Activated CD8-positive, alpha-beta memory T cell treated with anti-CD3 and anti-CD28 coated beads, Interleukin-2, amount 50 U/mL, for 1 hour (primary cell): ENCODE results near the gene HIC2.
"Not testable (repeated sequence)": the region's sequence is repeated elsewhere in the genome, so short reads cannot be mapped to it uniquely, and the experiment has no call there.

Experiments
- DNase-seq: peaks from one replicate; pipeline ENCODE4 v3.0.0-alpha.2; 2020; ENCODE audit errors: extremely low read depth

HIC2 gene

GRCh38 chr22:21417227-21417746 lies at the start of gene HIC2:
Gene HIC2 (plus strand): TSS chr22:21417371. CDS start chr22:21442832, 25,461 bp downstream.
- not testable (repeated sequence) for DNase-seq

- DNase-seq, result not testable (repeated sequence)
Measured at GRCh38 chr22:21368603-21369310, 48.4 kb upstream of the HIC2 start.

- not testable (repeated sequence) for DNase-seq
Measured at GRCh38 chr22:21375880-21376279, 41.3 kb upstream of the HIC2 start.

- not testable (repeated sequence) for DNase-seq
Measured at GRCh38 chr22:21383701-21384467, 33.3 kb upstream of the HIC2 start, which contains the start of gene RIMBP3B. Gene RIMBP3B (plus strand): TSS chr22:21383751. CDS start chr22:21383859, 108 bp downstream.

- DNase-seq, result not testable (repeated sequence)
Measured at GRCh38 chr22:21384468-21385357, 32.5 kb upstream of the HIC2 start.

GRCh38 chr22:21389480-21389879 lies 27.7 kb upstream of the HIC2 start:
- DNase-seq, result not testable (repeated sequence)

- DNase-seq, result not testable (repeated sequence)
Measured at GRCh38 chr22:21390013-21390412, 27.2 kb upstream of the HIC2 start.

GRCh38 chr22:21394613-21395012 lies 22.6 kb upstream of the HIC2 start:
- not testable (repeated sequence) for DNase-seq

GRCh38 chr22:21401197-21401969 lies 15.8 kb upstream of the HIC2 start:
- DNase-seq, result not testable (repeated sequence)

GRCh38 chr22:21402763-21403314 lies 14.3 kb upstream of the HIC2 start:
- DNase-seq, result not testable (repeated sequence)

GRCh38 chr22:21407139-21407538 lies 10.0 kb upstream of the HIC2 start:
- DNase-seq, result not testable (repeated sequence)

GRCh38 chr22:21407792-21408191 lies 9.4 kb upstream of the HIC2 start:
- DNase-seq, result not testable (repeated sequence)

GRCh38 chr22:21416375-21416774 lies 796 bp upstream of the HIC2 start:
- DNase-seq, result not testable (repeated sequence)

- DNase-seq, result not testable (repeated sequence)
Measured at GRCh38 chr22:21417853-21418252, 682 bp downstream of the HIC2 start.

- DNase-seq, result not testable (repeated sequence)
Measured at GRCh38 chr22:21418974-21419638, 1.9 kb downstream of the HIC2 start.

- not testable (repeated sequence) for DNase-seq
Measured at GRCh38 chr22:21420180-21420763, 3.1 kb downstream of the HIC2 start.

GRCh38 chr22:21424084-21424709 lies 7.0 kb downstream of the HIC2 start:
- DNase-seq, result not testable (repeated sequence)

- not testable (repeated sequence) for DNase-seq
Measured at GRCh38 chr22:21434378-21435233, 17.4 kb downstream of the HIC2 start.
